Stimulated activated CD8-positive, alpha-beta memory T cell treated with anti-CD3 and anti-CD28 coated beads, Interleukin-7, amount 100 ng/mL, for 4 hours (primary cell): Measurements from ENCODE around the gene CTTNBP2.

Experiments used
- DNase-seq, 2 donors: peaks; one replicate each; pipeline ENCODE4 v3.0.0-alpha.2; 2020; ENCODE audit warnings: low read depth in 2 of 2

The CTTNBP2 gene

DNA sequence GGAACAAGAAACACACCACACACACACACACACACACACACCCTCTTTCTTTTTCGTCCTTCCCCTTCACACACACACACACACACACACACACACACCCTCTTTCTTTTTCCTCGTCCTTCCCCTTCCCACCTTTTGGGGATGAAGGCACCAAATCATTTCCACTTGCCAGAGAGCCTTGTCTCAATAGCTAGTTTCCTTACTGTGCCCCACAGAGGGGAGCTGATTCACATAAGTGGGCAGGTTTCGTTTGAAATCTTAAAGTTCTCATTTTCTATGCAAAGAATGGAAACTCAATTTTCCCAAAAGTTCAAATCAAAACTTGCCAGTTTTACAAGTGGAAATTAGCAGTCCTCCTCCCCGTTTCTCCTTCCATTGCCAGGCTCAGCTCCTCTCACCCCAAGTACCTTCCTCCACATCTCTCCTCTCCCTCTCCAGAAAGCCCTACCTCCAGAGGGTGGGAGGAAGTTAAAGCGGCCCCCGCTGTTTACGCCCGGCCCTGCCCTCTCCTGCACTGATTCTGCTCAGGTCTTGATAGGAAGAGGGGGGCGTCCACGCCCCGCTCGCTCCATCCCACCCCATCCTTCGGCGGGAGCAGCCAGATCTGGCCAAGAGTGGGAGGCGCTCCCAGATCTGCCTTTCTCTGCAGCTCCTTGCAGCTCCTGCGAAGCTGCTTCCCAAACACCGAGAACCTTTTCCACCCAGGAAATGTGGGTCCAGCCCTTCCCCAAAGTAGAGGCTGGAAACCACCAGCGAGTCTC lies 1.3 kb downstream of the CTTNBP2 start:
- no peak for DNase-seq

DNA sequence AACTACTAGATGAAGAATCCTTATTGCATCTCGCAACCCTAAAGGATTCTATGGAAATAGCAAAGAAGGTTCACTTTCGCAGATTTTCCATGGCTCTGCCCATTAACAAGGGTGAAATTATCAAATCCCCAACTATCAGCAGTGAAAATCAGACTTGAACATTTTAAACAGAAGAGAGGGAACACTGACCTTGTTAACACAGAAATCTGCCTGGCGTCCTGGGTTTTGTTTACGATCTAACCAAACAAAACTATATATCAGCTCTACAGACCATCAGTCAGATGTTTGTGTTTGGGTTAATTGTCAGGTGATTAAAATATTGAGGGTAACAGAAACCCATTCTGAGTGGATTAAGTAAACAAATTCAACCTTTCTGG lies 1.9 kb downstream of the CTTNBP2 start:
- DNase-seq, result no peak

DNA sequence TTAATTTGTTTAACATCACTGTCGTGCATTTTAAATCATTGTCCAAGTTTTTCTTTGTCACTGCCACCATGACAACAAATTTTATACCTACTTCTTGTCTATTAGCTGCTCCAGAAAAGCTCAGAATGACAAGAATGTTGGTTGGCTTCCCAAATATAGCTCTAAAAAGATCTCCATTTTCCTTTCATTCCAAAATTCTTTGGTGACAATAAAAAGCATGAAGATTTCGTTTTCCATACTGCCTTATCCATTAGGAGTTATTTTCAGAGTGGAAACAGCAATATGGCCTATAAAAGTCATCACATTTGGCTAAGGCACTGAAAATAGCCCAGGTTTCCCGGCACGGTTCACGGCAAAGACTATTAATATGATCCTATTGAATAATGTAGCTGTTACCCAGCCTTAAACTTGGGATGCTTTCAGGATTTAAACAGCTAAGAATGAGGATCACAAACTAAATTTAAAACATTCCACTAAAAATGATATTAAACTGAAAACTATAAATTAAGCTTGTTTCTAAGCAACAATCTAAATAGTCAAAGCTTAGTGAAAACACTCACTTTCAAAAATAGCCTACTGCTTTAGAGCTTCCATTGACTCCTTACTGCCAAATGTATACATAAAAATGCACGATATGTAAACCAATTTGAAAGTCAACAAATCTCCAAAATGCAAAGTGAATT lies 2.7 kb downstream of the CTTNBP2 start:
- no peak for DNase-seq

DNA sequence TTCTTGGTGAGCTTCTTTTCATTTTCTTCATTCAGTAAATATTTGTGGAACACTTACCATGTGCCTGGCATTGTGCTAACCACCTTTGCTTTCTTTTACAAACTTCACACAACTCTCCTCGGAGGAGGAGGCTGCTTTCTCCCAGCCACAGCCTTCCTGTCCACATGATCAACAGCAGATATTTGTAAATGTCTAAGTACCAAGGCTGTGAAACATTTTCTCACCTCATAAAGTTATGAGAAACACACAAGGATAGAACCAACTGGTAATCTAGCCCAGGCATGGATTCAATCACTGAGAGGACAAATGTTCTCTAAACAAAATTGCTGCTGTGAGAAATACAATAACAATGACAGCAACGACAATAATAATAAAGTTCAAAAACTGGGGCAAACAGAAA lies 3.9 kb downstream of the CTTNBP2 start:
- DNase-seq, result no peak

DNA sequence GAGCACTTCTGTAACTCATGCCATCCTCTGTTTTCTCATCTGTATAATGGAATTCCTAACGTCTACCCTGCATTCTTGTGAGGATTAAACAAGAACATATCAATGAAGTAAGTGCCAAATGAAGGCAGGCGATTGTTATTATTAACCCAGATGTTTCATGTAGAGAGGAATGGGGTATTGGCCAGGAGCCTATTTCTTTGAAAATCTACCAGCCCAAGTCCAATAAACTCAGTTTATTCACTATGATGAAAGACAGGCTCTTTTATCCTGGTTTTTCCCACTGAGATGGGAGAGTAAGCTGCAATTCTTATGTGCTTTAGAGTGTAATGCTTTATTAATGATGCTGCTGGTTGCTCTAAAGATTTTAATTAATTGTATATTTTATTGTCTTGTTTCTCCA lies 9.6 kb downstream of the CTTNBP2 start:
- DNase-seq, result no peak

DNA sequence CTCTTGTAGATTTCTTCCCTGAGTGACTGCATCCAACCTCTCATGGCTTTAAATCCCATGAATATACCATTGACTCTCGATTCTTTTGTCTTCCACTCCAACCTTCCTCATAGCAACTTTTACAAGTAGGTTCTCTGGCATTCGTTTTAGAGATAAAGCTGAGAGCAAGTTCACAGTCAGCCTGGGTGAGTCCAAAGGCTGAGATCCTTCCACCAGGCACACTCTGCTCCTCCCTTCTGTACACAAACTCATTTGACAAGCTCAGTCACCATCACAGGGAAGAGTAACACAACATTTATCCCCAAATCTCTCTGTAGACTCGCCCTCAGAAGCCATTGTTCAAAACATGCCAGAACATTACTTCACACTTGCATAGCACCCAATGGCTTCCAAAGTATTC lies 10.9 kb downstream of the CTTNBP2 start:
- DNase-seq, result no peak

DNA sequence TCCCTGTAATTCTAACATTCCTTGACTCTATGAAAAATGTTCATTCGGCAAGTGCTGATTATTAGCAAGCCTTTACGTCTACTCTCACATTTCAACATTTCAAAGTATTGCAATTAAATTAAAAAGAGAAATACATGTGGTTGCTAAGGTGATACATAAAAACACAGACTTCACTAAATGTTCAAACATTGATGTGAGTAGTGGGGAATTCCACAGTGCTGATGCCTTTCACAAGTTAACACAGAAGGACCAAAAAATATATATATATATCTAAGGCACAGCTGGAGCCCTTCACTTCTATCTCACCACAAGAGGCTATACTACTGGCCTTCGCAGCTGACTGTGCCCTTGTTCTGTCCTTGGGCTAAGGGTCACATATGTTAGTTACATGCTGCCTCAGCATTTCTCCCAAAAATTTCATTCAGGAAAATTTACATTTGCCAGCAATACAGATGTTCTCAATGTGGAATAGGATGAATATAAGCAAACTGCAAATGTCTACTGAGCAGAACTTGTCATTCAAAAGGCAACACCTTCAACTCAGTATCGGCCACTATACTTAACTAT lies 13.9 kb downstream of the CTTNBP2 start:
- no peak for DNase-seq

DNA sequence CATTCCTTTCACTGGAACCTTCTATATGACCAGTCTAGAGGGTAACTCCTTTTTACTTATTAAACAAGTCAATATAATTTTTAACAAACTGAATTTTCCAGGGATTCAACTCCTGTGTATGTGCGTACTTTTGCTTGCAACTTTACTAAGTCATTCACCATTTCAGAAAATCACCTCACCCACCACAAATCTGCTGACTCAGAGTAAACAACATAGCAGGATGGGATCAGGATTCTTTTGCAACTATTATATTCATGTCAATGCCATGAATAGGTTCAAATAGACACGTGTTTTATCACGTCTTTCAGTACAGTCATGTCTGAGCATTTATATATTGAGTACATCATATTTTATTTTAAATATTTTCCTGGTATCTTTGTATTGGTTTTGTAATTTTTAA lies 14.5 kb downstream of the CTTNBP2 start:
- no peak for DNase-seq

DNA sequence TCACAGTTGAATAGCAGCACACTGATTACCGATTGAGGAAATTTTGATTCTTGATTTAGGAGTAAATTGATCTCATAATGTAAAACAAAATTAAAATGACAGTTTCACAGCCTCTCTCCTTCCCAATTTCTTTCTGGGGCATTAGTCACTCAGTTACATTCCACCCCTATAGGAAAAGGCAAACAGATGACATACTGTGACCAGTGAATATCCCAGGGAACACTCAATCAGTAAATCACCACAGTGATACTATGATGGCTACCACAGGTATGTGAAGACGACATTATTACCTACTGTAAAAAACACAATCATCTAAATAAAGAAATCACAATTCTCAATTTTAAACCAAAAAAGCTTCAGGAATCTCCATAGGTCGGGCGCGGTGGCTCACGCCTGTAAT lies 15.5 kb downstream of the CTTNBP2 start:
- DNase-seq, result no peak

DNA sequence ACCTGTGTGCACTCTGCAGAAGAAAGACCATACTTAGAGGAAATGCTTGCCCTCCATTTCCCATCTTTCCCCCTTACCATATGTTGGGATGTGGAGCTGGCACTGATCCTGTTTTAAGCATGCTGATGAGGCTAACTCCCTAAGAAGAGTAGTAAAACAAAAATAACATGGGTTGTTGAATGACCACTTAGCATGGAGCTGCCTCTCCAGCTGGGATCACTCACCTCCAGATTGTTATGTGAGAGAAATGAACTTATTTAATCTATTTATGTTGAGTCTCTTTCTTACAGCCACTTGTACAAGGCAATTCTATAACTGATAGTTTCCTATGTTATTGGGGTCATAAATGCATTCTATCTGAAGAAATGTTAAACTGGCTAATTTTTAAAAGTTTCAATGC lies 17.0 kb downstream of the CTTNBP2 start:
- no peak for DNase-seq

DNA sequence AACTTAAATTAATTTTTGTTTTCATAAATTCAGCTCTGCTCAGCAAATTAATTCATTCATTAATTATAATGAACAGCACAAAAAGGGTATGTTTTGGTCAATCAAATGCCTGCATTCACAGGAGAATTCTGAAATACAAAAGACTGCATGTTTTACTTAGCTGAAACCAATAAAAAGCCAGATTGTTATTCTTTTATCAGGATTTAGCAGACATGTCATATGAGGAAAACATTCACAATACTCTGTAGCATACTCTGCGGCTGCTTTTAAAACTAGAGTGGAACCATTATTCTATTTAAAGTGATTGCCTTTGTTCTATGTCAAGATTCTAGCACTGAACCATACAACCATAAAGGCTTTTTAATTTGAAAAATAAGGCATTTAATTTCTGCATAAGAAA lies 19.1 kb downstream of the CTTNBP2 start:
- DNase-seq, result no peak

DNA sequence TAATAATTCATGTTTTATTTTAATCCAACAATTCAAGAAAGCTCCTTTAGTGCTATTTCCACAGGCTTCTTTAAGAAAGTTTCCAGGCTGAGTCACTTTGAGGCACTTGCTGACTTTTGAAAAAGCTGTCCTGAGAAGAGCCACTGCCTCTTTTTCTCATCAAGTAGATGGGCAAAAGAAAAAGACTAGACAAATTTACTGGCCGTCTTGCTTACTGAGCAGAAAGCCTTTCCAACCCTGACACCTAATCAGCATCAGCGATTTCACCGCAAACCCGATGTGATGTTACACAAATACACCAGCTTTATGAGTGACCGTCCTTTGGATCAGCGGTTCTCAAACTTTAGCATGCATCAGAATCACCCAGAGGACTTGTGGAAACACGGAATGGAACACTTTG lies 24.3 kb downstream of the CTTNBP2 start:
- no peak for DNase-seq

DNA sequence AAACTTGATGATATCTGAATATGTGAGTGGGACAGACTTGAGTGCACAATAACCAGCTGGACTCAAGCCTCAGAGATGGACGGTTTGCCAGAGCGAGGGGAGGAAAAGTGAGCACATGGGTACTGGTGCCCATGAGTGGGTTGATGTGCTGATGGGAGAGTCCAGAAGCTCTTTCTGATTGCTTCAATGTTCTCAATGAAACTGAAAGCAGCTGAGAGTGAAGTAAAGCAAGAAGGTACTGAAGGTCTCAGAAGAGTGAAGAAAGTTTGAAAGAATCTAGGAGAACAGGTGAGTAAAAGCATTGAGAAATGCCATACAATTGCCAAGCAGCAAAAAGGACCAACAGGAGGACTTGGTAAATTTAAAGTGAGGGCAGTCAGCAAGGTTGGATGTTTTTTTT lies 28.6 kb downstream of the CTTNBP2 start:
- no peak for DNase-seq

DNA sequence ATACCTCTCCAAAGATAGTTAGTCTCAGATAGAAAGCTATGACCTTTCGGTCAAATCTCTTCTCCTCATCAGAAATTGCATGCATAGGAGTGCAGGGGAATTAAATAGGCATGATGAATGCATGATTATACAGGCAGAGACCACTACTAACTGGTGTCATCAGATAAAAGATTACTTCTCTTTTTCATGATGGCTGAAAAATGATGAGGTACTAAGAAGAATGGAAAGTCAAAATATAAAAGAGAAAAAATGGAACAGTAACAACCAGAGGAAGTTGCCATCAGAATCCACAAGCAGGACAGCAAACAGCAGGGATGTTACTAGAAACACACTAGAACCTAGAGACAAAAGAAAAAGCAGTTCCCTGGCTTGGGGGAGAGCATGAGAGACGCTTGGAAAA lies 31.6 kb downstream of the CTTNBP2 start:
- no peak for DNase-seq

DNA sequence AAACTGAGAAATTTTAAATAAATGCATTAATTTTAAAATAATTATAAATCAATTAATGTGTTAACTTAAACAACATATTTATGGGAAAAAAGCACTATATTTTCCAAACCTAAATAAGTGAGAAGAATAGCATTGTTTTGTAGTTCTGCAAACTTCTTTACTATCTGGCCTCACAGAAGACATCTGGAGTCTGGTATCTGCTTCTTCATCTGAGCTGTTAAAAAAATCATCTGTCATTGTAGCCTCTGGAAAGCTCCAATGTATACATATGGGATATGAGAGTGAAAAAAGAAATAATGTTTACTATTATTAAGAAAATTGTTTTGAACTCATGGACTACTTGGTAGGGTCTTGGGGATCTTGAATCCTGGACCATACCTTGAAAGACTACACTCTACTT lies 32.2 kb downstream of the CTTNBP2 start:
- DNase-seq, result no peak

DNA sequence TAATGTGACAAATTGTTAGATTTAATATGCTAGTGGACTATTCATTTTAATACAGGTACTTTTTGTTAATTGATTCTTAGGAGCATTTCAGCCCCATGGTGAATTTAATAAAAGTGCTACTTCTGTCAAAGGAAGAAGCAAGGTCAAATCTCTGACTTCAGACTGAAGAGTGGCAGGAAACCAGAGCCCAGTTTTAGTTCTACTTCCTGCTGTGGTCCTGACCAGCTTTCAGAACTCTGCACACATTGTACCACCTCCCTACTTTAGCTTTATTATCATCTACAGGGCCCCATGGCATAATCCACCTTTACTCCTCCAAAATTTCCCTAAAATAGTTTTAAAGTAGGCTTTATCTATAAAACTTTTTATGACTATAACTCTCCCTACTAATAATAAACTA lies 33.7 kb downstream of the CTTNBP2 start:
- DNase-seq, result no peak

DNA sequence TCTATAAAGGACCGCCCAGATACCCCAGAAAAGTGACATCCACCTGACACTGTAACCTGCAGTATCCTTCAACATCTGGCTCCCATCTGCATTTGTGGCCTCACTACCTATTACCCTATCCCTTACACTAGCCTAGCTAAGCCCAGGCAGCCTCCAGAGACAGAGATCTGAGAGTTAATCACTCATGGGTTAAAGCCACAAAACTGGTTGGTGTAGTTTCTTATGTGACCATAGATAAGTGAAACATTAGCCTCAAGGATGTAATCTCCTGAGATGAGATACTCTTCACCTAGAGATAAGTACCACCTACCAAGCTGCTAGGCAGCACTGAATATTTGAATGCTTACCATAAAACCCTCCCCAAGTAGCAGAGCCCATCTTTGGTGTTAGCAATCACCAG lies 35.4 kb downstream of the CTTNBP2 start:
- no peak for DNase-seq

DNA sequence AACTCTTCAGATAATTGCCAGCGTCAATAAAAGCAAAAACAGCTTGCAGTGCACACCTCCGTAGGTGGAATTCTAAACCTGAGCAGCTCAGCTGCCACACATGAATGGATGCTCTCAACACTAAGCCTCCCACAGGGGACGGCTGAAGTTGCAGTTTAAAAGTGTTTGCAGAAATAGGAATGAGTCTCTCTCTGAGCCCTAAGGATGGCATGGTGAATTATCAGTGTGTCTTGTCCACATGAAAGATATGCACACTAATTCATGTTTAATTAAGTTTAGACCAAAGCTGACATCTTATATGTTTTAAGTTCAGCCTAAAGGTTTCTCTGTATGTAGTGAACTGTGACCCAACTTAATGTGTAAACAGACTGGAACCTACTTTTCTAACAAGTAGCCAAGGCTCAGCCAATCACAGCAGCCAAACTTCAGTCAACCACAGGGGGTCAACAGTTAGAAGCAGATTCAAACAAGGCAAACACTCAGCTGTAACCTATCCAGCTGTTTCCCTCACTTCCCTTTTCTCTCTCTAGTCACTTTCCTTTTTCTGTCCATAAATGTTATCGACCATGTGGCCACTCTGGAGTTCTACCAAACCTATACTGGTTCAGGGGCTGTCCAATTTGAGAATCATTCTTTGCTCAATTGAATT lies 38.1 kb downstream of the CTTNBP2 start:
- no peak for DNase-seq

DNA sequence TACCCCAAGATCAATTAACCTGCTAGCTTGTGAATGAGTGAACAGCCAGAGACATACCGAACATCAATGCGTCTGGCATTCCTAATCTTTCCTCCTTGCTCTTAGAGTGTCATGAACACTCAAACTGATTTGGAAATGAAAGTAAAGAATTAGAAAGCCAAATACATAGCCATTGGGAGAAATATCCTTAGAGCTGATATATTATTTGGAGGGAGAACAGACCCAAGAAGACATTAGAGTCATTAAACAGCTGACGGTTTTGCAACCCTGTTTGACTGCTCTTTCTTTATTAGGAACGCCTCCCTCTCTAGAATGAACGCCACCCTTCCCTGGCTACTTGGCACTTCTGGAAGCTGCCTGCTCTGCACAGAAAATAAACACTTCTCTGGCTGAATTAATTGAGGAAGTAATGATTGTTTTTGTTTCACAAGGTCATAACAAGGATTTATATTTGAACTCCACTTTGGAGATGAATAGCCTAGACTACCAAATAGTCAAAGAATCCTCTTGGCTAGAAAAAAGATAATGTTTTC lies 42.8 kb downstream of the CTTNBP2 start:
- no peak for DNase-seq

DNA sequence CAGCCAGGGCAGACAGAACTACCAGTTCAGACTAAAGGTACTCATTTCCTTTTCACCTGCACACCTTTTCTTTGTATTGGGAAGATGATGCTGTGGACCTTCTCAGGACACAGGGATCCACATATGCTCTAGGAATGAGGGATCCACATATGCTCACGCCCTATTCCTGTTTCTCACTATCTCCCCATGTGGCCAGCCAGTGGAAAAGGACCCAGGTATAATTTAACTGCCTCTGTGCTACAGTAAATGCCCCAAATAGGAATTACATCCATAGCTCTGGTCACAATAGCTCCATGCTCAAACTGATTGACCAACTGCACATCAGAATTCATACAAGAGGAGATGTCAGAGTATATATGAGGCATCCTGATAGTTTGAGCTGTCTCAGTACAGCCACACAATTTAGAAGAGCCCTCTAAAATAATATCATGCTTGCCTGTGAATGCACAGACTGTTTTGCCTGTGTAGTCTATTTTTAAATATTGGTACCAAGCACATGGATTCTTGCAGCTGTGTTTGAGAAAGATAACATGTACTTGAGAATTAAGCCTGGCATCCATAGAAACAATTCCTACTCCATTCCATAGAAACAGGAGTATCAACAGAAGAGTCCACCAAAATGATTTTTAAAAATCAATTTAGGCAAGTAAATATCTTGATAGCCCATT lies 43.7 kb downstream of the CTTNBP2 start:
- no peak for DNase-seq

DNA sequence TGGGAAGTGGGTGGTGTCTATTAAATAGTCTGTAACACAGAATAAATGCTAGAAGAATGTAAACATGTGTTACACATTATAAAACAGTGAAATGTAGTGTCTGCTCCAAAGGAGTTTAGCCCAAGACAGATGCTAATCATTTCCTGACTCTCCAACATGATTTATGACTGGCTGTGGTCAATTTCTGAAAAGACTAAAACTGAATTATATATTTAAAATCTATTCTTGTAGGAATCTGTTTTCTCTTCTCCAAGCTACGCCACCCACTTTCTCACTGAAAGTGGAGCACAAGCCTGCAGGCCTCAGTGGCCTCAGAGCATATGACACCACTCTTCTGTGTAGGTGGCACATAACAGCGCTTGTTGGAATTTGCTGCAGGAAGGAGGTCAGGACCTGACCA lies 44.4 kb downstream of the CTTNBP2 start:
- no peak for DNase-seq

DNA sequence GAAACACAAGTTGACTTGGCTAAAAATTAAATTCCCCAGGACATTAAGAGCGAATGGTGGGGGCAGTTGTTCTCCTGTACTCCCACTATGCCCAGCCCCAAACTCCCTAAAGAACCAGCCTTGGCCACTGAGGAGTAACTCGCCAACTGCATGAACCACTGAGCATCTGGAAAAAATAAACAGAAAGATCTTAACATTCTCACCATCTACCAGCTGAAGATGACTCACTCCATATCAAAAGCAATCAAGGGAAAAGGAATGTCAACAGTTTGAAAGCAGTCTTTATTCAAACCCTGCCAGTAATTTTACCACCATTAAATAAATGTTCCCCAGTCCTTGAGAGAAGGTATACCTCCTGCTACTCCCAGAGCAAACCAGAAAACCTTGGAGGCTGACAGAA lies 45.4 kb downstream of the CTTNBP2 start:
- DNase-seq, result no peak
